GM23338 (cell line): ENCODE results near the gene SLCO3A1. TPM values are rescaled to one million over a fixed set of nuclear protein-coding genes. Genes with fewer than 3 reads are reported as not detected.

Experiments
- ATAC-seq: fragments of 200-7000 bp; cut with Tn5 transposase; 3 replicates; pipeline ENCODE4 v1.9.1; 2020
- DNase-seq: peaks from one replicate; pipeline ENCODE4 v3.0.0-alpha.2; 2015; ENCODE audit warnings: low spot score
- H2AFZ ChIP-seq: fragments of 200-600 bp; sonication (generic); 2 replicates; pipeline ENCODE4 v1.8.0; 2016; ENCODE audit warnings: antibody characterized with exemption, mild to moderate bottlenecking, moderate library complexity
- H3F3A ChIP-seq: fragments of 200-600 bp; sonication (generic); replicated peaks from 2 replicates; pipeline ENCODE4 v1.8.0; 2017; ENCODE audit warnings: antibody characterized with exemption, mixed run types, low read depth
- H3K27ac ChIP-seq: fragments of 200-600 bp; sonication (generic); 2 replicates; pipeline ENCODE4 v1.6.1; 2016; ENCODE audit warnings: low read depth
- H3K27me3 ChIP-seq: fragments of 200-600 bp; sonication (generic); 2 replicates; pipeline ENCODE4 v1.8.0; 2016; ENCODE audit warnings: mild to moderate bottlenecking, mixed run types, moderate library complexity; ENCODE audit not compliant: insufficient read depth
- H3K36me3 ChIP-seq: fragments of 200-600 bp; sonication (generic); 2 replicates; pipeline ENCODE4 v1.8.0; 2016; ENCODE audit warnings: mild to moderate bottlenecking; ENCODE audit not compliant: insufficient read depth
- H3K4me1 ChIP-seq: fragments of 200-600 bp; sonication (generic); 2 replicates; pipeline ENCODE4 v1.8.0; 2016; ENCODE audit warnings: mild to moderate bottlenecking, moderate library complexity; ENCODE audit not compliant: insufficient read depth
- H3K4me2 ChIP-seq: fragments of 200-600 bp; sonication (generic); 2 replicates; pipeline ENCODE4 v1.7.1; 2017; ENCODE audit warnings: mixed run types
- H3K4me3 ChIP-seq: fragments of 200-600 bp; sonication (generic); 2 replicates; pipeline ENCODE4 v1.6.1; 2016; ENCODE audit warnings: mixed run types
- H3K79me2 ChIP-seq: fragments of 200-600 bp; sonication (generic); replicated peaks from 2 replicates; pipeline ENCODE4 v1.8.0; 2017; ENCODE audit warnings: mild to moderate bottlenecking; ENCODE audit not compliant: insufficient read depth
- H3K9me2 ChIP-seq: fragments of 200-600 bp; sonication (generic); 2 replicates; pipeline ENCODE4 v1.8.0; 2017; ENCODE audit not compliant: insufficient read depth
- H4K20me1 ChIP-seq: fragments of 200-600 bp; sonication (generic); replicated peaks from 2 replicates; pipeline ENCODE4 v1.8.0; 2017; ENCODE audit warnings: mild to moderate bottlenecking; ENCODE audit not compliant: insufficient read depth
- H3K27ac Mint-ChIP-seq: 2 replicates; pipeline ENCODE4 v1.8.0; 2020; ENCODE audit warnings: inconsistent platforms, mild to moderate bottlenecking, moderate library complexity, mixed read lengths
- H3K27me3 Mint-ChIP-seq: 3 replicates; pipeline ENCODE4 v1.8.0; 2022; ENCODE audit warnings: low read depth, mild to moderate bottlenecking, moderate library complexity, mixed read lengths, inconsistent platforms; ENCODE audit not compliant: insufficient read depth, poor library complexity
- H3K36me3 Mint-ChIP-seq: 3 replicates; pipeline ENCODE4 v1.8.0; 2021; ENCODE audit warnings: low read depth, mild to moderate bottlenecking, inconsistent platforms, moderate library complexity, mixed read lengths
- H3K4me1 Mint-ChIP-seq: 3 replicates; pipeline ENCODE4 v1.8.0; 2020; ENCODE audit warnings: mild to moderate bottlenecking, inconsistent platforms, mixed read lengths
- H3K4me3 Mint-ChIP-seq: 3 replicates; pipeline ENCODE4 v1.8.0; 2021; ENCODE audit warnings: moderate library complexity, mild to moderate bottlenecking, inconsistent platforms, mixed read lengths
- H3K9me3 Mint-ChIP-seq: 3 replicates; pipeline ENCODE4 v1.8.0; 2020; ENCODE audit warnings: moderate library complexity, mild to moderate bottlenecking, inconsistent platforms, mixed read lengths
- NANOG ChIP-seq: IDR thresholded peaks from 2 replicates; pipeline ENCODE4 v1.6.1; 2016; ENCODE audit warnings: antibody characterized with exemption, borderline replicate concordance
- ZNF331 ChIP-seq: fragments of 250-450 bp; sonication (Bioruptor Pico); IDR thresholded peaks from 2 replicates; pipeline ENCODE4 v1.5.0; 2020; ENCODE audit warnings: low read depth, mild to moderate bottlenecking, moderate library complexity
- polyA plus RNA-seq: library from polyadenylated mRNA; unstranded; fragments of >200 nt; fragmentation: Nextera tagmentation; extraction: Ambion mirVana; gene quantifications from 2 replicates; pipeline ENCODE4 v1.2.1, GENCODE V29; 2016
- total RNA-seq: library from RNA; depleted of rRNA; stranded (reverse); fragments of >200 nt; shearing (Covaris generic); gene quantifications from 2 replicates; pipeline ENCODE4 v1.2.3, GENCODE V29; 2014
- TF ChIP-seq, protein P1 (sequence below): fragments of 250-450 bp; sonication (Bioruptor Pico); IDR thresholded peaks from 2 replicates; pipeline ENCODE4 v1.5.0; 2020; ENCODE audit warnings: mild to moderate bottlenecking, moderate library complexity
- TF ChIP-seq, protein P2 (sequence below): IDR thresholded peaks from 2 replicates; pipeline ENCODE4 v1.6.1; 2016; ENCODE audit warnings: antibody characterized with exemption
- TF ChIP-seq, protein P3 (sequence below): IDR thresholded peaks from one replicate; pipeline ENCODE4 v1.6.1; 2018; ENCODE audit warnings: antibody characterized with exemption; ENCODE audit not compliant: unreplicated experiment

Gene SLCO3A1
- total and polyA plus RNA-seq, 2 experiments from 2014 or later: 7.3 to 9.4 TPM

DNA sequence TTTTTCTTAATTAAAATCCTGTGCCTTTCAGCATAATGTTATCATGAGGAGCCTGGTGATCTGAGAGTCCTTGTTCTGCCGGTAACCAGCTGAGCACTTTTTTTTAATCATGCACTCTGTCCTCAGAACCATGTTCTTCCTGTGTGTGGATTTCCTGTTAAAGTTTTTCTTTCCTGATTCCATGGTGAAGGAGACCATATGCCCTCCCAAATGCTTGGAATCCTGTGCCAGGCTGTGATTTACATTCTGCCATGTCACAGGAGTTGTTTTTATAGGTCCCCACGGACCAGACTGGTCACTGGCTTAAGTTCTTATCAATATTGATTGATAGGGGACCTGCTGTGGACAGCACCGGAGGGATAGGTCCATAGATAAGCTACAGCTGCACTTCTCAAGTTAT is 257.8 kb downstream of the SLCO3A1 start (continued):
- TF ChIP-seq, protein P1, sequence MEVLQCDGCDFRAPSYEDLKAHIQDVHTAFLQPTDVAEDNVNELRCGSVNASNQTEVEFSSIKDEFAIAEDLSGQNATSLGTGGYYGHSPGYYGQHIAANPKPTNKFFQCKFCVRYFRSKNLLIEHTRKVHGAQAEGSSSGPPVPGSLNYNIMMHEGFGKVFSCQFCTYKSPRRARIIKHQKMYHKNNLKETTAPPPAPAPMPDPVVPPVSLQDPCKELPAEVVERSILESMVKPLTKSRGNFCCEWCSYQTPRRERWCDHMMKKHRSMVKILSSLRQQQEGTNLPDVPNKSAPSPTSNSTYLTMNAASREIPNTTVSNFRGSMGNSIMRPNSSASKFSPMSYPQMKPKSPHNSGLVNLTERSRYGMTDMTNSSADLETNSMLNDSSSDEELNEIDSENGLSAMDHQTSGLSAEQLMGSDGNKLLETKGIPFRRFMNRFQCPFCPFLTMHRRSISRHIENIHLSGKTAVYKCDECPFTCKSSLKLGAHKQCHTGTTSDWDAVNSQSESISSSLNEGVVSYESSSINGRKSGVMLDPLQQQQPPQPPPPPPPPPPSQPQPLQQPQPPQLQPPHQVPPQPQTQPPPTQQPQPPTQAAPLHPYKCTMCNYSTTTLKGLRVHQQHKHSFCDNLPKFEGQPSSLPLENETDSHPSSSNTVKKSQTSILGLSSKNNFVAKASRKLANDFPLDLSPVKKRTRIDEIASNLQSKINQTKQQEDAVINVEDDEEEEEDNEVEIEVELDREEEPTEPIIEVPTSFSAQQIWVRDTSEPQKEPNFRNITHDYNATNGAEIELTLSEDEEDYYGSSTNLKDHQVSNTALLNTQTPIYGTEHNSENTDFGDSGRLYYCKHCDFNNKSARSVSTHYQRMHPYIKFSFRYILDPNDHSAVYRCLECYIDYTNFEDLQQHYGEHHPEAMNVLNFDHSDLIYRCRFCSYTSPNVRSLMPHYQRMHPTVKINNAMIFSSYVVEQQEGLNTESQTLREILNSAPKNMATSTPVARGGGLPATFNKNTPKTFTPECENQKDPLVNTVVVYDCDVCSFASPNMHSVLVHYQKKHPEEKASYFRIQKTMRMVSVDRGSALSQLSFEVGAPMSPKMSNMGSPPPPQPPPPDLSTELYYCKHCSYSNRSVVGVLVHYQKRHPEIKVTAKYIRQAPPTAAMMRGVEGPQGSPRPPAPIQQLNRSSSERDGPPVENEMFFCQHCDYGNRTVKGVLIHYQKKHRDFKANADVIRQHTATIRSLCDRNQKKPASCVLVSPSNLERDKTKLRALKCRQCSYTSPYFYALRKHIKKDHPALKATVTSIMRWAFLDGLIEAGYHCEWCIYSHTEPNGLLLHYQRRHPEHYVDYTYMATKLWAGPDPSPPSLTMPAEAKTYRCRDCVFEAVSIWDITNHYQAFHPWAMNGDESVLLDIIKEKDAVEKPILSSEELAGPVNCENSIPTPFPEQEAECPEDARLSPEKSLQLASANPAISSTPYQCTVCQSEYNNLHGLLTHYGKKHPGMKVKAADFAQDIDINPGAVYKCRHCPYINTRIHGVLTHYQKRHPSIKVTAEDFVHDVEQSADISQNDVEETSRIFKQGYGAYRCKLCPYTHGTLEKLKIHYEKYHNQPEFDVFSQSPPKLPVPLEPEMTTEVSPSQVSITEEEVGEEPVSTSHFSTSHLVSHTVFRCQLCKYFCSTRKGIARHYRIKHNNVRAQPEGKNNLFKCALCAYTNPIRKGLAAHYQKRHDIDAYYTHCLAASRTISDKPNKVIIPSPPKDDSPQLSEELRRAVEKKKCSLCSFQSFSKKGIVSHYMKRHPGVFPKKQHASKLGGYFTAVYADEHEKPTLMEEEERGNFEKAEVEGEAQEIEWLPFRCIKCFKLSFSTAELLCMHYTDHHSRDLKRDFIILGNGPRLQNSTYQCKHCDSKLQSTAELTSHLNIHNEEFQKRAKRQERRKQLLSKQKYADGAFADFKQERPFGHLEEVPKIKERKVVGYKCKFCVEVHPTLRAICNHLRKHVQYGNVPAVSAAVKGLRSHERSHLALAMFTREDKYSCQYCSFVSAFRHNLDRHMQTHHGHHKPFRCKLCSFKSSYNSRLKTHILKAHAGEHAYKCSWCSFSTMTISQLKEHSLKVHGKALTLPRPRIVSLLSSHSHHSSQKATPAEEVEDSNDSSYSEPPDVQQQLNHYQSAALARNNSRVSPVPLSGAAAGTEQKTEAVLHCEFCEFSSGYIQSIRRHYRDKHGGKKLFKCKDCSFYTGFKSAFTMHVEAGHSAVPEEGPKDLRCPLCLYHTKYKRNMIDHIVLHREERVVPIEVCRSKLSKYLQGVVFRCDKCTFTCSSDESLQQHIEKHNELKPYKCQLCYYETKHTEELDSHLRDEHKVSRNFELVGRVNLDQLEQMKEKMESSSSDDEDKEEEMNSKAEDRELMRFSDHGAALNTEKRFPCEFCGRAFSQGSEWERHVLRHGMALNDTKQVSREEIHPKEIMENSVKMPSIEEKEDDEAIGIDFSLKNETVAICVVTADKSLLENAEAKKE: no peak
- TF ChIP-seq, protein P2, sequence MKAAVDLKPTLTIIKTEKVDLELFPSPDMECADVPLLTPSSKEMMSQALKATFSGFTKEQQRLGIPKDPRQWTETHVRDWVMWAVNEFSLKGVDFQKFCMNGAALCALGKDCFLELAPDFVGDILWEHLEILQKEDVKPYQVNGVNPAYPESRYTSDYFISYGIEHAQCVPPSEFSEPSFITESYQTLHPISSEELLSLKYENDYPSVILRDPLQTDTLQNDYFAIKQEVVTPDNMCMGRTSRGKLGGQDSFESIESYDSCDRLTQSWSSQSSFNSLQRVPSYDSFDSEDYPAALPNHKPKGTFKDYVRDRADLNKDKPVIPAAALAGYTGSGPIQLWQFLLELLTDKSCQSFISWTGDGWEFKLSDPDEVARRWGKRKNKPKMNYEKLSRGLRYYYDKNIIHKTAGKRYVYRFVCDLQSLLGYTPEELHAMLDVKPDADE: no peak
- no peak for TF ChIP-seq NANOG
- no peak for TF ChIP-seq ZNF331 (CRISPR knock-in tag)

DNA sequence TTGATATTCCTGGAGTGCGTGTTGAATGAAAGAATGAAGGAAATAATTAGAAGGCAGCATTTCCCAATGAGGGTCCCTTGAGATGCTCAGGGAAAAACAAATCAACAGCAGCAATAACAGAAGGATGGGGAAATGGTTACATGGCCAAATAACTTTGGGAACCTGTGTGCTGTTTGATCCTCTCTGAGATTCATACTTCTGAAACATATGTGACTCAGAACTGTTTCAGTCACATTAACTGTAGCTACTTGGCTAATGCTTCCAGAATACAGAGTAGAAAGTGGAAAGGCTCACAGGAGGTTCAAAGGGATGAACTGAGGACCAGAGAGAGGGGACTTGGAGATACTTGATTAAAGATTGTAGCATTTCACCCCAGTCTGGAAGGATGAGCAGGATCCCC is 258.2 kb downstream of the SLCO3A1 start:
- peaks cover 34% of the 10 kb centered on the region for H3K4me1 Mint-ChIP-seq
- Histone ChIP-seq H3K4me1 (peaks cover 9% of the 10 kb centered on the region), H2AFZ (no peak overlapping the region), H3K79me2 (no peaks in the 10 kb centered on the region), H3K27me3 (no peaks in the 10 kb centered on the region), H3K4me2 (no peak overlapping the region), H3K36me3 (no peaks in the 10 kb centered on the region), H4K20me1 (no peaks in the 10 kb centered on the region), H3K9me2 (peaks cover 10% of the 10 kb centered on the region; the same call in 1 of the 2 replicates), H3K27ac (no peak overlapping the region), H3F3A (no peaks in the 10 kb centered on the region), H3K4me3 (no peak overlapping the region)
- no peak overlapping the region for H3K27ac Mint-ChIP-seq
- H3K4me3 Mint-ChIP-seq: no peak overlapping the region
- DNase-seq (no peak), ATAC-seq (no peak)
- H3K27me3 Mint-ChIP-seq: peaks cover 13% of the 10 kb centered on the region
- H3K9me3 Mint-ChIP-seq: no peaks in the 10 kb centered on the region
- no peaks in the 10 kb centered on the region; the same call in 2 of the 3 replicates for H3K36me3 Mint-ChIP-seq
- TF ChIP-seq, protein P3, sequence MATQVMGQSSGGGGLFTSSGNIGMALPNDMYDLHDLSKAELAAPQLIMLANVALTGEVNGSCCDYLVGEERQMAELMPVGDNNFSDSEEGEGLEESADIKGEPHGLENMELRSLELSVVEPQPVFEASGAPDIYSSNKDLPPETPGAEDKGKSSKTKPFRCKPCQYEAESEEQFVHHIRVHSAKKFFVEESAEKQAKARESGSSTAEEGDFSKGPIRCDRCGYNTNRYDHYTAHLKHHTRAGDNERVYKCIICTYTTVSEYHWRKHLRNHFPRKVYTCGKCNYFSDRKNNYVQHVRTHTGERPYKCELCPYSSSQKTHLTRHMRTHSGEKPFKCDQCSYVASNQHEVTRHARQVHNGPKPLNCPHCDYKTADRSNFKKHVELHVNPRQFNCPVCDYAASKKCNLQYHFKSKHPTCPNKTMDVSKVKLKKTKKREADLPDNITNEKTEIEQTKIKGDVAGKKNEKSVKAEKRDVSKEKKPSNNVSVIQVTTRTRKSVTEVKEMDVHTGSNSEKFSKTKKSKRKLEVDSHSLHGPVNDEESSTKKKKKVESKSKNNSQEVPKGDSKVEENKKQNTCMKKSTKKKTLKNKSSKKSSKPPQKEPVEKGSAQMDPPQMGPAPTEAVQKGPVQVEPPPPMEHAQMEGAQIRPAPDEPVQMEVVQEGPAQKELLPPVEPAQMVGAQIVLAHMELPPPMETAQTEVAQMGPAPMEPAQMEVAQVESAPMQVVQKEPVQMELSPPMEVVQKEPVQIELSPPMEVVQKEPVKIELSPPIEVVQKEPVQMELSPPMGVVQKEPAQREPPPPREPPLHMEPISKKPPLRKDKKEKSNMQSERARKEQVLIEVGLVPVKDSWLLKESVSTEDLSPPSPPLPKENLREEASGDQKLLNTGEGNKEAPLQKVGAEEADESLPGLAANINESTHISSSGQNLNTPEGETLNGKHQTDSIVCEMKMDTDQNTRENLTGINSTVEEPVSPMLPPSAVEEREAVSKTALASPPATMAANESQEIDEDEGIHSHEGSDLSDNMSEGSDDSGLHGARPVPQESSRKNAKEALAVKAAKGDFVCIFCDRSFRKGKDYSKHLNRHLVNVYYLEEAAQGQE: no peak
